GM18507 (cell line): Measurements from ENCODE around the gene C1QTNF6.
"Not testable (repeated sequence)": the region's sequence is repeated elsewhere in the genome, so short reads cannot be mapped to it uniquely, and the experiment has no call there.

ENCODE experiments used
- DNase-seq: peaks from one replicate; pipeline ENCODE4 v3.0.0; 2011; ENCODE audit warnings: low read depth; ENCODE audit not compliant: insufficient read length; ENCODE audit errors: extremely low spot score
- FAIRE-seq: peaks from 2 replicates; lab custom pipeline; 2011; peaks lifted over from hg19 to GRCh38; lab: Jason Lieb, UNC

Gene C1QTNF6

GRCh38 chr22:37181681-37182080, 6.4 kb downstream of the C1QTNF6 start:
- FAIRE-seq, result no peak
- no peak for DNase-seq

GRCh38 chr22:37180531-37181231, 7.4 kb downstream of the C1QTNF6 start:
- no peak for FAIRE-seq

GRCh38 chr22:37179622-37180420, 8.2 kb downstream of the C1QTNF6 start:
- DNase-seq (no peak), FAIRE-seq (no peak)

More at GRCh38 chr22:37180531-37181231, 7.4 kb downstream of the C1QTNF6 start:
- DNase-seq, result no peak

GRCh38 chr22:37179126-37179470, 8.9 kb downstream of the C1QTNF6 start:
- DNase-seq (no peak), FAIRE-seq (no peak)

GRCh38 chr22:37178350-37179125, 9.5 kb downstream of the C1QTNF6 start:
- FAIRE-seq (no peak), DNase-seq (no peak)

GRCh38 chr22:37177755-37178154, 10.3 kb downstream of the C1QTNF6 start:
- no peak for DNase-seq
- FAIRE-seq, result no peak

- FAIRE-seq (no peak), DNase-seq (no peak)
Observed at GRCh38 chr22:37177221-37177620, 10.8 kb downstream of the C1QTNF6 start.

- no peak for DNase-seq
- FAIRE-seq, result no peak
Observed at GRCh38 chr22:37176464-37177061, 11.5 kb downstream of the C1QTNF6 start.

GRCh38 chr22:37175414-37176281, 12.4 kb downstream of the C1QTNF6 start:
- DNase-seq (no peak), FAIRE-seq (no peak)

GRCh38 chr22:37174964-37175363, 13.1 kb downstream of the C1QTNF6 start:
- DNase-seq (no peak), FAIRE-seq (no peak)

- no peak for DNase-seq
- FAIRE-seq, result no peak
Observed at GRCh38 chr22:37173709-37174108, 14.3 kb downstream of the C1QTNF6 start.

GRCh38 chr22:37172266-37173245, 15.5 kb downstream of the C1QTNF6 start:
- no peak for FAIRE-seq
- no peak for DNase-seq

GRCh38 chr22:37171662-37172061, 16.4 kb downstream of the C1QTNF6 start:
- FAIRE-seq (no peak), DNase-seq (no peak)

GRCh38 chr22:37170689-37171405, 17.2 kb downstream of the C1QTNF6 start:
- FAIRE-seq, DNase-seq: not testable (repeated sequence)

GRCh38 chr22:37169947-37170688, 17.9 kb downstream of the C1QTNF6 start:
- DNase-seq, result no peak
- no peak for FAIRE-seq

GRCh38 chr22:37169406-37169805, 18.6 kb downstream of the C1QTNF6 start:
- no peak for FAIRE-seq

More at GRCh38 chr22:37169406-37169805, 18.6 kb downstream of the C1QTNF6 start:
- DNase-seq, result no peak
